SK-N-SH treated with all-trans-retinoic acid at 6 μM for 48 hours (cell line): Measurements from ENCODE around the gene MEIS1.

ENCODE experiments used
- ARNTL ChIP-seq: fragments of 450-650 bp; formaldehyde crosslinking; IDR thresholded peaks from 2 replicates; pipeline ENCODE4 v1.5.0; 2020; ENCODE audit warnings: low read depth, mild to moderate bottlenecking, moderate library complexity, borderline replicate concordance
- BACH2 ChIP-seq: fragments of 250-450 bp; sonication (Bioruptor Pico); IDR thresholded peaks from 2 replicates; pipeline ENCODE4 v1.9.0; 2021; ENCODE audit warnings: mild to moderate bottlenecking, borderline replicate concordance
- CREB5 ChIP-seq: fragments of 250-450 bp; sonication (Bioruptor Pico); IDR thresholded peaks from 2 replicates; pipeline ENCODE4 v1.5.1; 2020; ENCODE audit warnings: low read depth, mild to moderate bottlenecking, moderate library complexity
- CSDC2 ChIP-seq: fragments of 250-450 bp; sonication (Bioruptor Pico); IDR thresholded peaks from 2 replicates; pipeline ENCODE4 v1.5.0; 2020; ENCODE audit warnings: mild to moderate bottlenecking, moderate library complexity
- GLIS3 ChIP-seq: fragments of 250-450 bp; sonication (Bioruptor Pico); IDR thresholded peaks from 2 replicates; pipeline ENCODE4 v1.5.0; 2020; ENCODE audit warnings: mild to moderate bottlenecking, moderate library complexity
- PATZ1 ChIP-seq: fragments of 250-450 bp; sonication (Bioruptor Pico); IDR thresholded peaks from 2 replicates; pipeline ENCODE4 v1.8.0; 2020; ENCODE audit warnings: mild to moderate bottlenecking, moderate library complexity, borderline replicate concordance
- SNAI2 ChIP-seq: fragments of 250-450 bp; sonication (Bioruptor Pico); IDR thresholded peaks from 2 replicates; pipeline ENCODE4 v1.5.0; 2020; ENCODE audit warnings: mild to moderate bottlenecking, moderate library complexity
- TCF4 ChIP-seq: fragments of 250-450 bp; sonication (Bioruptor Pico); IDR thresholded peaks from 2 replicates; pipeline ENCODE4 v1.8.0; 2021; ENCODE audit warnings: mild to moderate bottlenecking, moderate library complexity, borderline replicate concordance
- ZFP3 ChIP-seq: fragments of 250-450 bp; sonication (Bioruptor Pico); IDR thresholded peaks from 2 replicates; pipeline ENCODE4 v1.5.0; 2020; ENCODE audit warnings: mild to moderate bottlenecking, moderate library complexity
- ZFP30 ChIP-seq: fragments of 450-650 bp; formaldehyde crosslinking; IDR thresholded peaks from 2 replicates; pipeline ENCODE4 v1.5.0; 2022; ENCODE audit warnings: mild to moderate bottlenecking, moderate library complexity
- TF ChIP-seq, protein P1 (sequence below): fragments of 250-450 bp; sonication (Bioruptor Pico); IDR thresholded peaks from 2 replicates; pipeline ENCODE4 v1.5.0; 2020; ENCODE audit warnings: mild to moderate bottlenecking, moderate library complexity
- TF ChIP-seq, protein P2 (sequence below): fragments of 250-450 bp; sonication (Bioruptor Pico); IDR thresholded peaks from 2 replicates; pipeline ENCODE4 v1.5.1; 2021; ENCODE audit warnings: mild to moderate bottlenecking, moderate library complexity

DNA sequence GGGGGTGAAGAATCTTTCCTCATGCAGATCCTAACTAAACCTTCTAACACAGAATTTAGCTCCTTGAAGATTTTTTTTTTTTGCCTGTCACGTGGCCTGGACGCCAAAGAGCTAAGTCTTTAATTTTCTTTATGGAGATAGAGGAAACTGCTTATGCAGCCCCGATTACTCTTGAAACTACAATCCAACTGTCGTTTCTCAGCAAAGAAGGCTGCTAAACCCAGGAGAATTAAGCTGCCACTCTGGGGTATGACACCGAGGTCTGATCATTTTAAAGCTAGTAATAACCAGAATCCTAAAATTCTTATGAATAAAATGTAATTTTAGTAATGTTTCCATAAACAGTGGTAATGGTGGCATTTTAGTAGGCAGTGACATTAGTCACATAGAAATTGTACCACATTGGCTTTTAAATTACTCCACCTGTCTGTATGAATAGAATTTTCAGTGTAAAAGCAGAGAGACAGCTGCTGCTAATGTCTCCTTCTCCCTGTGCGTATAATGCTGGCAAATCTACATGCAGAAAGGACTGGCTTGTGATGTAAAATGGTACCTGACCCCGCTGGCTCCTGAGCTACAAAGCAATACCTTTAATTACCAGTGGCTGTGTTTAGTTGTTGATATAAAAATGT lies 86.5 kb downstream of the MEIS1 start:
- TF ChIP-seq ARNTL (CRISPR knock-in tag) (no peak), GLIS3 (CRISPR knock-in tag) (no peak), BACH2 (CRISPR knock-in tag) (no peak), SNAI2 (no peak), PATZ1 (CRISPR knock-in tag) (no peak), CREB5 (CRISPR knock-in tag) (no peak), ZFP3 (CRISPR knock-in tag) (no peak), CSDC2 (no peak), TCF4 (CRISPR knock-in tag) (no peak), ZFP30 (CRISPR knock-in tag) (no peak)
- TF ChIP-seq, protein P1, sequence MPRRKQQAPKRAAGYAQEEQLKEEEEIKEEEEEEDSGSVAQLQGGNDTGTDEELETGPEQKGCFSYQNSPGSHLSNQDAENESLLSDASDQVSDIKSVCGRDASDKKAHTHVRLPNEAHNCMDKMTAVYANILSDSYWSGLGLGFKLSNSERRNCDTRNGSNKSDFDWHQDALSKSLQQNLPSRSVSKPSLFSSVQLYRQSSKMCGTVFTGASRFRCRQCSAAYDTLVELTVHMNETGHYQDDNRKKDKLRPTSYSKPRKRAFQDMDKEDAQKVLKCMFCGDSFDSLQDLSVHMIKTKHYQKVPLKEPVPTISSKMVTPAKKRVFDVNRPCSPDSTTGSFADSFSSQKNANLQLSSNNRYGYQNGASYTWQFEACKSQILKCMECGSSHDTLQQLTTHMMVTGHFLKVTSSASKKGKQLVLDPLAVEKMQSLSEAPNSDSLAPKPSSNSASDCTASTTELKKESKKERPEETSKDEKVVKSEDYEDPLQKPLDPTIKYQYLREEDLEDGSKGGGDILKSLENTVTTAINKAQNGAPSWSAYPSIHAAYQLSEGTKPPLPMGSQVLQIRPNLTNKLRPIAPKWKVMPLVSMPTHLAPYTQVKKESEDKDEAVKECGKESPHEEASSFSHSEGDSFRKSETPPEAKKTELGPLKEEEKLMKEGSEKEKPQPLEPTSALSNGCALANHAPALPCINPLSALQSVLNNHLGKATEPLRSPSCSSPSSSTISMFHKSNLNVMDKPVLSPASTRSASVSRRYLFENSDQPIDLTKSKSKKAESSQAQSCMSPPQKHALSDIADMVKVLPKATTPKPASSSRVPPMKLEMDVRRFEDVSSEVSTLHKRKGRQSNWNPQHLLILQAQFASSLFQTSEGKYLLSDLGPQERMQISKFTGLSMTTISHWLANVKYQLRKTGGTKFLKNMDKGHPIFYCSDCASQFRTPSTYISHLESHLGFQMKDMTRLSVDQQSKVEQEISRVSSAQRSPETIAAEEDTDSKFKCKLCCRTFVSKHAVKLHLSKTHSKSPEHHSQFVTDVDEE: no peak
- TF ChIP-seq, protein P2, sequence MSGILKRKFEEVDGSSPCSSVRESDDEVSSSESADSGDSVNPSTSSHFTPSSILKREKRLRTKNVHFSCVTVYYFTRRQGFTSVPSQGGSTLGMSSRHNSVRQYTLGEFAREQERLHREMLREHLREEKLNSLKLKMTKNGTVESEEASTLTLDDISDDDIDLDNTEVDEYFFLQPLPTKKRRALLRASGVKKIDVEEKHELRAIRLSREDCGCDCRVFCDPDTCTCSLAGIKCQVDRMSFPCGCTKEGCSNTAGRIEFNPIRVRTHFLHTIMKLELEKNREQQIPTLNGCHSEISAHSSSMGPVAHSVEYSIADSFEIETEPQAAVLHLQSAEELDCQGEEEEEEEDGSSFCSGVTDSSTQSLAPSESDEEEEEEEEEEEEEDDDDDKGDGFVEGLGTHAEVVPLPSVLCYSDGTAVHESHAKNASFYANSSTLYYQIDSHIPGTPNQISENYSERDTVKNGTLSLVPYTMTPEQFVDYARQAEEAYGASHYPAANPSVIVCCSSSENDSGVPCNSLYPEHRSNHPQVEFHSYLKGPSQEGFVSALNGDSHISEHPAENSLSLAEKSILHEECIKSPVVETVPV: no peak
